Measurements from ENCODE around the gene HAND1.

The HAND1 gene

DNA sequence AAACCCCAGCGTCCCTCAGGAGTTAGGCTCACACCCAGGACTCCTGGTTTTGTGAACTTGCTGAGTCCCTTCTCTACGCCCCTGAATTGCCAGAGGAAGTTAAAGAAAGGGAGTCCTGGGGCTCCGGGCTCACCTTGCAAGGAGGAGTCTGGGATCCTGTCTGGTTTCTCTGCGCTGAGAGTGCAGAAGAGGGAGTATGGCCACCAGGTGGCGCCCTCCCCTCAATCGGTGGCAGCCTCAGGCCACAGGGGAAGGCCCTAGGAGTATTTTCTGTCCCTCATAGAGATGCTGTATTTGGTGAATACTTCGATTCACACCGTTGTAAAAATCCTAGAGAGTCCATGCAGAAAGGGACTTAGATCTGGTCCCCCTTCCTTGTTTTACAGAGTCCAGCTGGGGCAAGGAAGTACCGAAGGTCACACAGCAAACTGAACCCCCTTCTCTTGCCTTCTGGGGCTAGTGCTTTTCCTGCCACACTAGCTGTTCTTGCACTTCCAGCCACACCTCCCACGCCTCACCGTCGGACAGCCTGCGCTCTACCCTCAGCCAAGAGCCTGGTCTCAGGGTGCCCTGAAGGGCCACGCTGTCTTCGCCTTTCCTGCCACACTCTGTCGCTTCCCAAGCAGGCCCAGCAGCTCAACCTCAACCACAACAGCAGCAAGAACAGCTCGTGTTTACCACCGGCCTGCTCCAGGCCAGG lies 10.2 kb downstream of the HAND1 start:
- Histone ChIP-seq H3K9ac (ENCODE audit: low read depth, low read length) (no peak overlapping the region), H3K4me1 (ENCODE audit: insufficient read depth, low read length) (no peaks in the 10 kb centered on the region; the same call in 1 of the 2 replicates), H3K27me3 (ENCODE audit: insufficient read depth, low read length) (peaks cover 69% of the 10 kb centered on the region), H3K27ac (ENCODE audit: low read depth, low read length) (no peak overlapping the region), H3K9me3 (ENCODE audit: insufficient read depth, low read depth, low read length) (no peaks in the 10 kb centered on the region), H3K4me3 (ENCODE audit: low read length) (no peak overlapping the region), H3K36me3 (ENCODE audit: insufficient read depth, low read length) (no peaks in the 10 kb centered on the region)
- 36% methylated on average over 18 of the region's 18 CpGs for WGBS

- WGBS, result 83% methylated on average over 5 of the region's 5 CpGs
- H3K27me3 ChIP-seq (ENCODE audit: insufficient read depth, low read length), result peaks cover 58% of the 10 kb centered on the region
- H3K36me3 ChIP-seq (ENCODE audit: insufficient read depth, low read length), result no peaks in the 10 kb centered on the region
- no peak overlapping the region for H3K4me3 ChIP-seq (ENCODE audit: low read length)
- H3K9me3 ChIP-seq (ENCODE audit: insufficient read depth, low read depth, low read length), result no peaks in the 10 kb centered on the region
- H3K27ac ChIP-seq (ENCODE audit: low read depth, low read length), result no peak overlapping the region
- H3K4me1 ChIP-seq (ENCODE audit: insufficient read depth, low read length), result no peaks in the 10 kb centered on the region
- H3K9ac ChIP-seq (ENCODE audit: low read depth, low read length), result no peak overlapping the region
Observed at GRCh38 chr5:154466671-154467070, 11.4 kb downstream of the HAND1 start.

DNA sequence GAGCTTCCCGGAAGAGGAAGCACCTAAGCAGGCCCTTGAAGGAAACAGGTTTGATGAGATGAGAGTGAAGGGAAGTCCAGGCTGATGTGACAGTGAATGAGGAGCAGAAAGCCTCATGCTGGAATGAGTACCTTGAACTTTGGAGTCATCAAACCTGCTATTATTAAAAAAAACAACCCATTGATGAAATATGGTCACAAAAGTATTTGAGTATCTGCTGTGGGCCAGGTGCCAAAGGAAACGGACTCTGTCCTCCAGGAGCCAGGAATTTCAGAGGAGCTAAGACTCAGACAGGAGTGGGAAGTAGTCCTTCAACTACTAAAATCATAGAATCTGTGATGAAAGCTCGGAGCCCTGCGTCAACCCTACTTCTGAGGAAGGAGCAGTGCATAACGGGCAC lies 11.9 kb downstream of the HAND1 start:
- 75% methylated on average over 5 of the region's 5 CpGs for WGBS
- Histone ChIP-seq H3K4me1 (ENCODE audit: insufficient read depth, low read length) (no peaks in the 10 kb centered on the region), H3K9me3 (ENCODE audit: insufficient read depth, low read depth, low read length) (no peaks in the 10 kb centered on the region), H3K27me3 (ENCODE audit: insufficient read depth, low read length) (peaks cover 52% of the 10 kb centered on the region), H3K4me3 (ENCODE audit: low read length) (no peak overlapping the region), H3K27ac (ENCODE audit: low read depth, low read length) (no peak overlapping the region), H3K36me3 (ENCODE audit: insufficient read depth, low read length) (no peaks in the 10 kb centered on the region), H3K9ac (ENCODE audit: low read depth, low read length) (no peak overlapping the region)

- 78% methylated on average over 5 of the region's 6 CpGs for WGBS
- Histone ChIP-seq H3K4me3 (ENCODE audit: low read length) (no peak overlapping the region), H3K9me3 (ENCODE audit: insufficient read depth, low read depth, low read length) (no peaks in the 10 kb centered on the region), H3K9ac (ENCODE audit: low read depth, low read length) (no peak overlapping the region), H3K27ac (ENCODE audit: low read depth, low read length) (no peak overlapping the region), H3K36me3 (ENCODE audit: insufficient read depth, low read length) (no peaks in the 10 kb centered on the region), H3K27me3 (ENCODE audit: insufficient read depth, low read length) (peaks cover 43% of the 10 kb centered on the region), H3K4me1 (ENCODE audit: insufficient read depth, low read length) (no peaks in the 10 kb centered on the region)
Observed at GRCh38 chr5:154465169-154465568, 12.9 kb downstream of the HAND1 start.

DNA sequence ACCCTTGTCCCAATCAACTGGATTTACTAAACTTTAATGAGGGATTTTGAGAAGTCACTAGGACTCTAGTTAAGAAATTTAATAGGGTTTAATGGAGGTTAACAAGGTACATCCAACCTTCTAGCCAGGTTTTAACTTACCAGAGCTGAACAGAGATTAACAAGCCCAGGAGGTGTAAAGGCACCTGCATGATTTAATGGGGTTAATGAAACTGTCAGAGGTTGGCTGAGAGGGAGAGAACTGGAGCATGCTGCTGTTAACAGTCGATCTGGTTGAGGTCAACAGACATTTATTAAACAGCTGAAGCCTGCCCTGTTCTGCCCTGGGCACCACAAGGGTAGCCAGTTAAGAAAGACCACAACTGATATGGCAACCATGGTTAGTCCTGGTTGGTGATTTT lies 13.6 kb downstream of the HAND1 start:
- 82% methylated on average over 1 of the region's 1 CpG for WGBS
- H3K9ac ChIP-seq (ENCODE audit: low read depth, low read length), result no peak overlapping the region
- peaks cover 35% of the 10 kb centered on the region for H3K27me3 ChIP-seq (ENCODE audit: insufficient read depth, low read length)
- no peak overlapping the region for H3K4me3 ChIP-seq (ENCODE audit: low read length)
- H3K27ac ChIP-seq (ENCODE audit: low read depth, low read length), result no peak overlapping the region
- no peaks in the 10 kb centered on the region for H3K36me3 ChIP-seq (ENCODE audit: insufficient read depth, low read length)
- no peaks in the 10 kb centered on the region for H3K9me3 ChIP-seq (ENCODE audit: insufficient read depth, low read depth, low read length)
- H3K4me1 ChIP-seq (ENCODE audit: insufficient read depth, low read length), result no peaks in the 10 kb centered on the region

- no peaks in the 10 kb centered on the region for H3K9me3 ChIP-seq (ENCODE audit: insufficient read depth, low read depth, low read length)
- H3K4me3 ChIP-seq (ENCODE audit: low read length), result no peak overlapping the region
- peaks cover 8% of the 10 kb centered on the region for H3K27me3 ChIP-seq (ENCODE audit: insufficient read depth, low read length)
- H3K4me1 ChIP-seq (ENCODE audit: insufficient read depth, low read length), result no peaks in the 10 kb centered on the region
- H3K27ac ChIP-seq (ENCODE audit: low read depth, low read length), result no peak overlapping the region
- H3K36me3 ChIP-seq (ENCODE audit: insufficient read depth, low read length), result peaks cover 4% of the 10 kb centered on the region
- WGBS, result 55% methylated on average over 6 of the region's 6 CpGs
- H3K9ac ChIP-seq (ENCODE audit: low read depth, low read length), result no peak overlapping the region
Observed at GRCh38 chr5:154461531-154461930, 16.5 kb downstream of the HAND1 start.

DNA sequence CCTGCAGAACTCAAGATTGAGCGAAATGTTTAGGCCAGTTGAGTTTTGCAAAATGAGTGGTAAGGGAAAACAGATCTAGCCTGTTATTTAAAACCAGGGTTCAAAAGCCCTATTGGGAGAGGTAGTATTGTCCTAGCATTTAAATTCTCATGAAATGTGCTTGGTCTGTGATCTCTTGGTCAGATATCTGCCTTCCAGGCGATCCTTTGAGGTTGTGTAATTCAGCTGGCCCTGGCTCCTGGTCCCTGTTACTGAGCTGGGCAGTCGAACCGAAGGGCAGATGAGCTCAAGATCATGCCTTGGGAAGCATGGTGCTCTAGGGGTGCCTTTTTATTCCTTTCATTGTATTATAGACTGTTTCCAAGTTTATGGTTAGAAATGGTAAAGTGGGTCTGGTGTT lies 17.9 kb downstream of the HAND1 start:
- H3K27ac ChIP-seq (ENCODE audit: low read depth, low read length), result no peak overlapping the region
- H3K9me3 ChIP-seq (ENCODE audit: insufficient read depth, low read depth, low read length), result no peaks in the 10 kb centered on the region
- 95% methylated on average over 4 of the region's 4 CpGs for WGBS
- H3K4me1 ChIP-seq (ENCODE audit: insufficient read depth, low read length), result no peaks in the 10 kb centered on the region
- H3K9ac ChIP-seq (ENCODE audit: low read depth, low read length), result no peak overlapping the region
- no peak overlapping the region for H3K4me3 ChIP-seq (ENCODE audit: low read length)
- peaks cover 17% of the 10 kb centered on the region for H3K36me3 ChIP-seq (ENCODE audit: insufficient read depth, low read length)
- no peaks in the 10 kb centered on the region; the same call in 1 of the 2 replicates for H3K27me3 ChIP-seq (ENCODE audit: insufficient read depth, low read length)

- Histone ChIP-seq H3K4me3 (ENCODE audit: low read length) (no peak overlapping the region), H3K9ac (ENCODE audit: low read depth, low read length) (no peak overlapping the region), H3K27ac (ENCODE audit: low read depth, low read length) (no peak overlapping the region), H3K9me3 (ENCODE audit: insufficient read depth, low read depth, low read length) (no peaks in the 10 kb centered on the region), H3K27me3 (ENCODE audit: insufficient read depth, low read length) (no peaks in the 10 kb centered on the region), H3K36me3 (ENCODE audit: insufficient read depth, low read length) (peaks cover 28% of the 10 kb centered on the region), H3K4me1 (ENCODE audit: insufficient read depth, low read length) (no peaks in the 10 kb centered on the region)
- WGBS, result 90% methylated on average over 3 of the region's 3 CpGs
Observed at GRCh38 chr5:154459015-154459414, 19.0 kb downstream of the HAND1 start.

DNA sequence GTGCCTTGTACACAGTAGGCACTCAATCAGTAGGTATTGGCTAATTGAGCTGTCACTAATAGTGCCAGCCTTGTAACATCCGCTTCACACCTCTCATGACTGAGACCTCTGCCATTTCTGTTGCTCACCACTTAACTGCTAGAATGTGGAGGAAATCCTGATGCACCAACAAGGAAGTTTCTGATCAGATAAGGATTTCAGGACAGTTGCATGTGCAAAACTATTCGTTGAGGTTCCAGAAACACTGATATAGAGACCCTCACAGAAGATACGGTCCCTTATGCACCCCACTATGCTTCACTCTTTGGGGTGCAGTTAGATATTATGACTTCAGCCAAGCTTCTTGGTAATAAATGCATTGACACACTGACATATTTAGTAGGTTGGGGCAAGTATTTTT lies 21.5 kb downstream of the HAND1 start:
- H3K9me3 ChIP-seq (ENCODE audit: insufficient read depth, low read depth, low read length), result no peaks in the 10 kb centered on the region
- H3K4me3 ChIP-seq (ENCODE audit: low read length), result no peak overlapping the region
- WGBS, result 99% methylated on average over 3 of the region's 3 CpGs
- peaks cover 47% of the 10 kb centered on the region for H3K36me3 ChIP-seq (ENCODE audit: insufficient read depth, low read length)
- no peaks in the 10 kb centered on the region for H3K27me3 ChIP-seq (ENCODE audit: insufficient read depth, low read length)
- H3K4me1 ChIP-seq (ENCODE audit: insufficient read depth, low read length), result no peaks in the 10 kb centered on the region
- H3K9ac ChIP-seq (ENCODE audit: low read depth, low read length), result no peak overlapping the region
- H3K27ac ChIP-seq (ENCODE audit: low read depth, low read length), result no peak overlapping the region

DNA sequence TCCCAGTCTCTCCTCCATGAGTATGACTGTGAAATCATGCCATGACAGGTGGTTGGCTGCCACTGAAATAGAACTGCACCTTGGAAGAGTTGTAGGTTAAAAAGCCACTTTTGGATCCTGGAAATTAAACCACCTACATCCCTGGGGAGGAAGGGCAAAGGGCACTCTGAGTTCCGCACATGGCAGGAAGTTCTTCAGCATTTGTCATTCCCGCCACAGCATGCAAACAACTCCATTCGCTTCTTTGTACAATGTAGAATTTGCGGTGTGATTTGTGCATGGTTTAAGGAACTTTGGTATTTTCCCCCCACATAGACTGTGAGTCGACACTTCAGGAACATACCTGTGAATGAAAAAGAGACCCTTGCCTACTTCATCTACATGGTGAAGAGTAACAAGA lies 22.4 kb downstream of the HAND1 start:
- Histone ChIP-seq H3K9ac (ENCODE audit: low read depth, low read length) (no peak overlapping the region), H3K36me3 (ENCODE audit: insufficient read depth, low read length) (peaks cover 53% of the 10 kb centered on the region), H3K27ac (ENCODE audit: low read depth, low read length) (no peak overlapping the region), H3K9me3 (ENCODE audit: insufficient read depth, low read depth, low read length) (no peaks in the 10 kb centered on the region), H3K27me3 (ENCODE audit: insufficient read depth, low read length) (no peaks in the 10 kb centered on the region), H3K4me1 (ENCODE audit: insufficient read depth, low read length) (no peaks in the 10 kb centered on the region), H3K4me3 (ENCODE audit: low read length) (no peak overlapping the region)
- 96% methylated on average over 3 of the region's 5 CpGs for WGBS

DNA sequence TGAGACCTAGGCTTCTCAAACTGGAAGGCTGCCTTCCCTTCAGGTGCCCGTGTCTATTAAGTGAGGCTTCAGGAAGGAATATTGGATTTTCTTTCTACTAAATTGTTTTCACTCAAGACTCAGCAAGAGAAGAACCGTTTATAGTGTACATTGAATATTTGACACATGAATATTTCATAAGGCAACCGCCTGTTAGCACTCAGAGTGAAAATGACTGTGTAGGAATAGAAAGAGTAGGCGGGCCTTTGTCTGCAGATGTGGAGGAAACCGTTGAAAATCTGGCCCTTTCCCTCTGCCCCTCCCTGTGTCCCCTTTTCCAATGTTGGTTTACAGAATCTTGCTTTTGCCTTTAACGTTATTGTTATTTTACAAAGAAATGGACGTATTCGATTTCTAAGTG lies 26.1 kb downstream of the HAND1 start:
- peaks cover 53% of the 10 kb centered on the region for H3K36me3 ChIP-seq (ENCODE audit: insufficient read depth, low read length)

DNA sequence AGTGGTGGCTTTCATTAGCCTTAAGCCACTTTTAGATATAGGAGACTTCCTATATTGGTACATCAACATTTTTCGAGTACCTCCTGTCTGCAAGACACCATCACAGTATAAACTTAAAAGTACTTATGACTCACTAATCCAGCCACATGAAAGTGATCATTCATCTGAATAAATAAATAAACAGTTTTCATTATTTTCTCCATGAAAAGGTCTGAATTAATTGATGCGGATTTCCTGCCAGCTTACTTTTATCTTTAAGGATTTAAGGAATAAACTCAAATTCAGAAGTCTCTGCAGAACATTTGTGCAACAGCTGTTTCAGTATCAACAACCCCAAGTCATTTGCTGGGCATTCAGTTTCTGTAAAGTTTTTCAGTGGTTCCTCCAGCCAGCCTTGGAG lies 28.2 kb downstream of the HAND1 start:
- Histone ChIP-seq H3K27me3 (ENCODE audit: insufficient read depth, low read length) (peaks cover 4% of the 10 kb centered on the region; the same call in 1 of the 2 replicates), H3K9me3 (ENCODE audit: insufficient read depth, low read depth, low read length) (no peaks in the 10 kb centered on the region), H3K36me3 (ENCODE audit: insufficient read depth, low read length) (peaks cover 33% of the 10 kb centered on the region), H3K27ac (ENCODE audit: low read depth, low read length) (no peak overlapping the region), H3K4me1 (ENCODE audit: insufficient read depth, low read length) (peaks cover 6% of the 10 kb centered on the region), H3K9ac (ENCODE audit: low read depth, low read length) (no peak overlapping the region), H3K4me3 (ENCODE audit: low read length) (no peak overlapping the region)
- whole genome bisulfite sequencing, result 100% methylated on average over 2 of the region's 2 CpGs

More for the DNA sequence above, 26.1 kb downstream of the HAND1 start:
- Histone ChIP-seq H3K4me1 (ENCODE audit: insufficient read depth, low read length) (peaks cover 6% of the 10 kb centered on the region), H3K27me3 (ENCODE audit: insufficient read depth, low read length) (peaks cover 4% of the 10 kb centered on the region; the same call in 1 of the 2 replicates), H3K9me3 (ENCODE audit: insufficient read depth, low read depth, low read length) (no peaks in the 10 kb centered on the region), H3K9ac (ENCODE audit: low read depth, low read length) (no peak overlapping the region), H3K27ac (ENCODE audit: low read depth, low read length) (no peak overlapping the region), H3K4me3 (ENCODE audit: low read length) (no peak overlapping the region)
- 97% methylated on average over 7 of the region's 8 CpGs for WGBS
